ENCODE measurements around the gene NPEPPS. TPM values are rescaled to one million over a fixed set of nuclear protein-coding genes. Genes with fewer than 3 reads are reported as not detected.

Gene NPEPPS
- total RNA-seq, 1 experiment from 2014 or later, result 117 TPM

GRCh38 chr17:47603830-47604597 is 73.1 kb downstream of the NPEPPS start:
- H3K4me3 Mint-ChIP-seq, result no peak overlapping the region
- no peak for DNase-seq
- H3K14ac ChIP-seq (ENCODE audit: insufficient read depth, low read length), result no peak overlapping the region
- no peaks in the 10 kb centered on the region for H3K79me2 ChIP-seq (ENCODE audit: insufficient read depth, low read length)
- H2BK5ac ChIP-seq (ENCODE audit: insufficient read length, low read length), result no peak overlapping the region
- H3K9ac ChIP-seq (ENCODE audit: extremely low read depth, insufficient read length, low read length), result no peak overlapping the region
- no peak overlapping the region for H2BK15ac ChIP-seq (ENCODE audit: low read depth, low read length)
- H3T11ph ChIP-seq (ENCODE audit: low read length), result no peak overlapping the region
- H4K91ac ChIP-seq (ENCODE audit: insufficient read length, low read depth, low read length), result no peak overlapping the region
- H3K23me2 ChIP-seq (ENCODE audit: insufficient read length, low read depth, low read length, poor library complexity, severe bottlenecking), result no peaks in the 10 kb centered on the region
- H2AFZ ChIP-seq (ENCODE audit: low read length), result no peak overlapping the region
- no peak overlapping the region for H3K18ac ChIP-seq (ENCODE audit: insufficient read length, low read depth, low read length)
- H4K20me1 ChIP-seq (ENCODE audit: control insufficient read depth, insufficient read depth, insufficient read length), result no peaks in the 10 kb centered on the region
- no peaks in the 10 kb centered on the region for H3K27me3 ChIP-seq (ENCODE audit: insufficient read depth, low read length)
- peaks cover 15 to 74% (median 72%) of the 10 kb centered on the region in 3 experiments for H3K36me3 Mint-ChIP-seq (ENCODE audit: insufficient read depth in 1 of 3, low read depth in 3 of 3)
- no peak overlapping the region for H2AK5ac ChIP-seq (ENCODE audit: insufficient read length, low read length)
- no peaks in the 10 kb centered on the region for H3K4me1 Mint-ChIP-seq
- no peaks in the 10 kb centered on the region for H3K27me3 Mint-ChIP-seq (ENCODE audit: low read depth)
- no peak overlapping the region for H3K27ac ChIP-seq (ENCODE audit: insufficient read length, low read depth, low read length)
- H2BK120ac ChIP-seq (ENCODE audit: low read depth, low read length, poor library complexity, severe bottlenecking), result no peak overlapping the region
- no peak overlapping the region for H2BK12ac ChIP-seq (ENCODE audit: insufficient read length, low read depth, low read length)
- no peaks in the 10 kb centered on the region for H3K79me1 ChIP-seq (ENCODE audit: insufficient read depth, low read depth, low read length, poor library complexity, severe bottlenecking)
- H3K4me2 ChIP-seq (ENCODE audit: insufficient read depth, insufficient read length, low read length), result no peak overlapping the region
- no peak overlapping the region for H3K4ac ChIP-seq (ENCODE audit: low read depth, low read length)
- no peak overlapping the region for H2BK20ac ChIP-seq (ENCODE audit: low read depth, low read length, poor library complexity, severe bottlenecking)
- no peak overlapping the region for H3K23ac ChIP-seq (ENCODE audit: insufficient read length, low read depth, low read length)
- H4K8ac ChIP-seq (replicated peaks; ENCODE audit: insufficient read length, low read depth, low read length), result no peak overlapping the region
- H3K9me3 Mint-ChIP-seq, result no peaks in the 10 kb centered on the region
- H4K5ac ChIP-seq (ENCODE audit: insufficient read length, low read depth, low read length), result no peak overlapping the region
- H3K9me3 ChIP-seq (ENCODE audit: control insufficient read depth, low read depth, low read length), result no peaks in the 10 kb centered on the region
- peak overlapping the region in 1 of 3 experiments; percentile 29; a peak in 1 of 7 replicates for H3K27ac Mint-ChIP-seq
- no peak for TF ChIP-seq CTCF (conservative IDR thresholded peaks at IDR 0.05)
- H3K56ac ChIP-seq (ENCODE audit: insufficient read length, low read depth, low read length), result no peak overlapping the region
- no CpG with 5 or more reads among the region's 4 CpGs for WGBS (ENCODE audit: extremely low coverage, insufficient read length, low lambda C conversion rate)
- H3K4me1 ChIP-seq (ENCODE audit: insufficient read depth, low read length), result no peaks in the 10 kb centered on the region
